H1 (cell line): ENCODE data around the gene COMMD6. TPM values are rescaled to one million over a fixed set of nuclear protein-coding genes. Genes with fewer than 3 reads are reported as not detected.

ENCODE experiments used
- MAFK ChIP-seq: IDR thresholded peaks from 2 replicates; pipeline ENCODE4 v1.6.1; 2012; ENCODE audit warnings: low read depth, mild to moderate bottlenecking, improper control_type of control experiment, low read length
- polyA plus RNA-seq, 7 experiments: library from polyadenylated mRNA; depleted of rRNA in 3 of 7; stranded (reverse) in 5 of 7; unstranded in 2 of 7; fragments of >200 nt in 5 of 7; fragments of 200-250 nt in 2 of 7; gene quantifications; 1 replicate in 5 of 7; 2 replicates in 1 of 7; 4 replicates in 1 of 7; pipeline versions ENCODE4 v1.2.1 to v1.2.3, GENCODE V29; 2011 to 2013; ENCODE audit warnings: missing spikeins in 2 of 7, mixed read lengths in 2 of 7
- total RNA-seq: library from RNA; stranded (reverse); fragmentation: NEBNext Ultra II Directional; extraction: Animal tissue kit (Norgen Biotek cat#: 25700); gene quantifications from 2 replicates; pipeline ENCODE4 v1.2.1, GENCODE V29; 2021

Gene COMMD6
- total and polyA plus RNA-seq, 2 of the 8 experiments (the other 6 are each of a cell fraction or from before 2014, with no cell fraction given) = 53.2 to 122 TPM

DNA sequence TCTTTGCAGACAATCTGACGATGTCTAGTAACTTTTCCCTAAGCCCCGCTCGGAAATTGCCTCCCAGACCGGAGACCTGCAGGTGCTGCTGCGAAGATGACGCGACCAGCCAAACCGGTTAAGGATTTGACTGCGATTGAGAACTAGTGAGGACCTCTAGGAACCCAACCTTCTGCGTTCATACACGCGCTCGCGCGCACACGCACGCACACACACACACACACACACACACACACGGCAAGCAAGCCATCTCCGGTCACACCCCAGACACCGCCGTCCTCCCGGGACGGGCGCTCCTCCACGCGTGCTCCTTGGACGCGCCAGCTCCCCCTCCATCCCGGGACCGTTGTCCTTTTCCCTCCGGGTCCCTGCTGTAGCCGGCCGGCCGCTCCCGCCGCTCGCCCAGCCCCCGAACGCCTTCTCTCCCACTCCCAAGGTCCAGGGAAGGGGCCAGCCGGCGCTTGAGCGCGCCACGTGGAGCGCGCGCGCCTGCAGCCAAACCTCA, 56.9 kb downstream of the COMMD6 start (continued):
- TF ChIP-seq MAFK = no peak
